GM18526 (cell line): ENCODE results near the gene NANOS3.

Source experiments
- POLR2A ChIP-seq: IDR thresholded peaks from 3 replicates; pipeline ENCODE4 v1.6.1; 2011; ENCODE audit not compliant: insufficient read length; ENCODE audit errors: extremely low read depth

NANOS3 gene

GRCh38 chr19:13876834-13877233 is at the start of gene NANOS3:
Gene NANOS3 (plus strand): TSS chr19:13877134. CDS start chr19:13877249, 115 bp downstream.
- TF ChIP-seq POLR2A, result no peak

- no peak for TF ChIP-seq POLR2A
These were observed 49.3 kb upstream of the NANOS3 start for GRCh38 chr19:13827656-13828055.

DNA sequence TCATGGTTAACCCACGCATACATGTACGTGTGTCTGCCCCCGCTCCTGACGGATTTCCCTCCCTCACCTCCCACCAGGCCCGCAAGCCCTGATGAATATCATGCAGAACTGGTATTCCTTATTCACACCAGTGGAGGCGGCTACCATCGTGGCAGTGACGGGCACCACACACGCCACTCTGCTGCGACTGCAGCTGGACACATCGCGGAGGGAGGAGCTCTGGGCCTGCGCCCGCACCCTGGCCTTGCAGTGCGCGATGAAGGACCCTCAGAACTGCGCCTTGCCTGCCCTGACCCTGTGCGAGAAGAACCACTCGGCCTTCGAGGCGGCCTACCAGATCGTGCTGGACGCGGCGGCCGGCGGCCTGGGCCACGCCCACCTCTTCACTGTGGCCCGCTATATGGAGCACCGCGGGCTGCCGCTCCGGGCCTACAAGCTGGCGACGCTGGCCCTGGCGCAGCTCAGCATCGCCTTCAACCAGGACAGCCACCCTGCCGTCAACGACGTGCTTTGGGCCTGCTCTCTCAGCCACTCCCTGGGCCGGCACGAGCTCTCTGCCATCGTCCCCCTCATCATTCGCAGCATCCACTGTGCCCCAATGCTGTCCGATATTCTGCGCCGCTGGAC is 46.7 kb upstream of the NANOS3 start:
- no peak for TF ChIP-seq POLR2A

GRCh38 chr19:13830741-13831536 is 46.0 kb upstream of the NANOS3 start:
- TF ChIP-seq POLR2A, result no peak

GRCh38 chr19:13831537-13832467 is 45.1 kb upstream of the NANOS3 start:
- no peak for TF ChIP-seq POLR2A

DNA sequence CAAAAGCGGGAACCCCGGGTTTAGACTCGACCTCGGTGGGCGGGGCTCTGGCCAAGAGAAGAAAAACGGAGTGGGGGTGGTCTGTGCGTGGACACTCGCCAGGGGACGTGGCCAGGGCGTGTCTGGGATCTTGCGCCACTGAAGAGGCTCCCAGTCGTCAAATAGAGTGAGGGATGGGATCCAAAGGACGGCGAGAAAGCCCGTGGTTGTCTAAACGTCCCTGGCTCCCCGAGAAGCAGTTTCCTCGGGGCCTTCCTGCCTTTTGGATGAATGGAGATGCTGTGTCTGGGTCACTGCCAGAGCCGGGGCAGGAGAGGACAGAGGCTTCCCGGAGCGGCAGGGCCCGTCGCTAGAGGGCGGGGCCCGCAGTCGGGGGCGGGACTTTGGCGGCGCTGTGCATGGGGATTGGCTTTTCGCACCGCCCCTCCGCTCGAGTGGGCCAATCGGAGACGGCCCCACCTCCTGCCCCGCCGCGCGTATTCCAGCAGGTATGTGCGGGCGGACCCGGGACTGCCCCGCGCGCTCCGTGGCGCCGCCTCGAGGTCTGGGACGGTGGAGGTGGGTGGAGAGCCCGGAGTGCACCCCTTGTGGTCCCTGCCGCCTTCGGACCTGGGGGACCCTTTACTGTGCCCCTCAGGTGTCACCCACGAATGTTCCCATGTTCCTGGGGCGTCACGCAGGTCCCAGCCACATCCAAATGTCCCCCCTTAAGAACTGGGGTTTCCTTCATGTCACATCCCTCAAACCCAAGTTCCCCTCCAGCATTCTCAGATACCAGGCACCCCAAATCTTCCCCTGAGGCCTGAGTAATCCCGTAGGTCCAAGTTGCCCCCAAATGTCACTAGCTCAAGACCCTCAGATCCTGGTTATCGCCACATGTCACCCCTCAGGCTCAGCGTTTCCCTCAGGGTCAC is 43.3 kb upstream of the NANOS3 start:
- no peak for TF ChIP-seq POLR2A

DNA sequence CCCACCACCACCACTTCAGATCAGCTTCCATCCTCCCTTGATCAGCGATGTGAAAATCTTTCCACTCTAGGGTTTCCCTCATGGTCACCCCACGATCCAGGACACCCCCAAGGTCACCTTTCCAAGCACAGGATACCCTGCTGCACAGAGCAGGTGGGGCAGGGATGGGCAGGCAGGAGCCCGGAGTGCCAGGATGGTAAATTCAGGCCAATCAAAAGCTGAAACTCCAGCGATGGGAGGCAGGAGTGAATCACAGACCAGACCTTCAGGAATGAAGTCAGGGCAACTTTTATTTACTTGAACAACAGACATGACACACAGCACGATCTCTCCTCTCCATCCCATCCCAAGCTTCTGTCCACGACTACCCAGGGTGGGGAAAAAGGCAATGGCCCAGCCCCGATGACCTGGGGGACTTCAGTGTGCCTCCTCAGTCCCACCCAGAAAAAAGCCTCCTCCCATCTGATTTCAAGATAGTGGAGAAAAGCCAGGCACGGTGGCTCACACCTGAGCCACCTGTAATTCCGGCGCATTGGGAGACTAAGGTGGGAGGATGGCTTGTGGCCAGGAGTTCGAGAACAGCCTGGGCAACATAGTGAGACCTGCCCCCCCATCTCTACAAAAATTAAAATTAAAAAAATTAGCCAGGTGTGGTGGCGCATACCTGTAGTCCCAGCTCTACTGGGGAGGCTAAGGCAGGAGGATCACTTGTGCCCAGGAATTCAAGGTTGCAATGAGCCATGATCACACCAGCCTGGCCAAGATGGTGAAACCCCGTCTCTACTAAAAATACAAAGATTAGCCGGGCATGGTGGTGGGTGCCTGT is 42.5 kb upstream of the NANOS3 start:
- no peak for TF ChIP-seq POLR2A

- no peak for TF ChIP-seq POLR2A
These were observed 40.9 kb upstream of the NANOS3 start for GRCh38 chr19:13835791-13836723.

GRCh38 chr19:13838435-13839129 is 38.4 kb upstream of the NANOS3 start:
- peak; percentile 78 for TF ChIP-seq POLR2A

- TF ChIP-seq POLR2A, result peak; percentile 46
These were observed 37.6 kb upstream of the NANOS3 start for GRCh38 chr19:13839130-13839937.

DNA sequence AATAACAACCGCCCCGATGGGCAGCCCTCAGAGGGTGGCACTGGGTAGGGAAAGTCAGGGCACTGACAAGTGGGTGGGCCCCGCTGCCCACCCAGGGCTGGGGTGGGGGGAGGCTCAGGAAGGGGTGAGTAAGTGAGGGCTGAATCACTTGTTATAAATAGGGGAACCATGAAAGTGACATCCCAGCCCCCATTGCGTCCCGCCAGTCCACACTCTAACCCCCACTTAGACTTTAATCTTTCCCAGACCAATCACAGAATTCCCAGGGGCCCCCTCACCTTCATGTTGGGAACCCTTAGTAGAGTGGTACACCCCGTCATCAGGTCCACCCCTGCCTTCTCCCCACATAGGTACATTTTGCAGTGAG is 37.0 kb upstream of the NANOS3 start:
- TF ChIP-seq POLR2A, result no peak
